MM.1S (cell line): ENCODE data around the gene CMTR2.

Source experiments
- CTCF ChIP-seq: fragments of 300-600 bp; sonication (generic); IDR thresholded peaks from 2 replicates; pipeline ENCODE4 v1.5.1; 2016; ENCODE audit warnings: antibody characterized with exemption, low read length, mixed read lengths
- EZH2 ChIP-seq: fragments of 300-600 bp; sonication (generic); optimal IDR thresholded peaks from 2 replicates; pipeline ENCODE3; 2017; ENCODE audit warnings: low read depth, mild to moderate bottlenecking, antibody characterized with exemption, low read length, mixed read lengths

- TF ChIP-seq CTCF (no peak), EZH2 (no peak)
Measured at GRCh38 chr16:71288890-71289731, at the start of gene CMTR2.
